ENCODE data around the gene MAST2. TPM values are rescaled to one million over a fixed set of nuclear protein-coding genes. Genes with fewer than 3 reads are reported as not detected.

MAST2 gene
- total and polyA plus RNA-seq, 2 experiments from 2014 or later: 44.8 to 79.2 TPM

GRCh38 chr1:45789601-45790000 lies 13.8 kb upstream of the MAST2 start:
- H3K4me1 ChIP-seq (ENCODE audit: low read depth): no peaks in the 10 kb centered on the region
- no peak overlapping the region for H3K4me3 ChIP-seq
- H3K27ac ChIP-seq: no peak overlapping the region
- no peak for TF ChIP-seq CTCF (IDR thresholded peaks at IDR 0.05; ENCODE audit: low read depth, low read length)
- H3K27me3 ChIP-seq: no peaks in the 10 kb centered on the region
- H3K36me3 ChIP-seq: no peaks in the 10 kb centered on the region
- no peaks in the 10 kb centered on the region for H3K9me3 ChIP-seq (ENCODE audit: low read depth)
- DNase-seq (ENCODE audit: low read depth in 1 of 2, low spot score in 1 of 2): no peak

GRCh38 chr1:45792744-45793143 lies 10.7 kb upstream of the MAST2 start:
- no peak for DNase-seq (ENCODE audit: low read depth in 1 of 2, low spot score in 1 of 2)
- no peak overlapping the region for H3K27ac ChIP-seq
- no peak overlapping the region for H3K4me3 ChIP-seq
- no peaks in the 10 kb centered on the region for H3K4me1 ChIP-seq (ENCODE audit: low read depth)
- no peaks in the 10 kb centered on the region for H3K9me3 ChIP-seq (ENCODE audit: low read depth)
- TF ChIP-seq CTCF (IDR thresholded peaks at IDR 0.05; ENCODE audit: low read depth, low read length): no peak
- H3K27me3 ChIP-seq: no peaks in the 10 kb centered on the region
- H3K36me3 ChIP-seq: no peaks in the 10 kb centered on the region

- Histone ChIP-seq H3K4me3 (no peak overlapping the region), H3K27me3 (no peaks in the 10 kb centered on the region), H3K4me1 (ENCODE audit: low read depth) (no peaks in the 10 kb centered on the region), H3K36me3 (no peaks in the 10 kb centered on the region), H3K27ac (no peak overlapping the region), H3K9me3 (ENCODE audit: low read depth) (no peaks in the 10 kb centered on the region)
- no peak for TF ChIP-seq CTCF (IDR thresholded peaks at IDR 0.05; ENCODE audit: low read depth, low read length)
- no peak for DNase-seq (ENCODE audit: low read depth in 1 of 2, low spot score in 1 of 2)
Observed at GRCh38 chr1:45793942-45794604, 9.3 kb upstream of the MAST2 start.

GRCh38 chr1:45796381-45796780 lies 7.0 kb upstream of the MAST2 start:
- Histone ChIP-seq H3K4me3 (no peak overlapping the region), H3K9me3 (ENCODE audit: low read depth) (no peaks in the 10 kb centered on the region), H3K4me1 (ENCODE audit: low read depth) (no peaks in the 10 kb centered on the region), H3K27ac (no peak overlapping the region), H3K36me3 (no peaks in the 10 kb centered on the region), H3K27me3 (no peaks in the 10 kb centered on the region)
- no peak for DNase-seq (ENCODE audit: low read depth in 1 of 2, low spot score in 1 of 2)
- no peak for TF ChIP-seq CTCF (IDR thresholded peaks at IDR 0.05; ENCODE audit: low read depth, low read length)

- DNase-seq (ENCODE audit: low read depth in 1 of 2, low spot score in 1 of 2): no peak
- Histone ChIP-seq H3K4me1 (ENCODE audit: low read depth) (no peaks in the 10 kb centered on the region), H3K4me3 (no peak overlapping the region), H3K36me3 (no peaks in the 10 kb centered on the region), H3K27me3 (no peaks in the 10 kb centered on the region), H3K27ac (no peak overlapping the region), H3K9me3 (ENCODE audit: low read depth) (no peaks in the 10 kb centered on the region)
- TF ChIP-seq CTCF (IDR thresholded peaks at IDR 0.05; ENCODE audit: low read depth, low read length): no peak
Observed at GRCh38 chr1:45796946-45797345, 6.5 kb upstream of the MAST2 start.

Data from cardiac muscle cell (in vitro differentiated cells and primary cell).